ENCODE data around the gene SERINC5. TPM values are rescaled to one million over a fixed set of nuclear protein-coding genes. Genes with fewer than 3 reads are reported as not detected.

SERINC5 gene
- polyA plus RNA-seq, 1 of the 3 experiments (the other 2 are of a cell fraction) = 4.5 TPM

DNA sequence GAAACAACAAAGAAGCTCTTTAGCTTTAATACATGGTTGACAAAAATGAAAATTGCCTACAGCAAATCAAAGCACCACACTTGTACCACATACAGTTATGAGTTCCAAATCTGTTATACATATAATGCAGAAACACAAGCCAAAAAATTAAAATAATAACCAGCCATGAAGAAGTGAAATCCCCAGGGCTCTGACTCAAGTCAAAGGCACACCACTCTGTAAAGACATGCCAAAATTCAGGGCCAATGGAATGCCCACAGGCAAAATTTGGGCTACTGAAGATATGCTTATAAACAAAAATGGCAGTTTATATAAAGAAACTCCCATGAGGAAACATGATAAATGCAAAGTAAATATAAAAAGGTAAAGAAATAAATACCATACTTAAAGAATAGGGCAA, 191.7 kb downstream of the SERINC5 start:
- no peak overlapping the region for H3K4me2 ChIP-seq
- no peaks in the 10 kb centered on the region for H3F3A ChIP-seq (replicated peaks; ENCODE audit: insufficient read depth)
- CTCF ChIA-PET = interaction anchor here (1.0 kb wide), 1 partner anchor 15 kb away, joined by 3 read pairs; no protein-coding TSS in a partner anchor

More for the DNA sequence above, 191.7 kb downstream of the SERINC5 start:
- Histone ChIP-seq H3K27ac (ENCODE audit: low read depth in 2 of 2, low read length in 1 of 2) (no peak overlapping the region), H3K9ac (no peak overlapping the region), H3K9me3 (no peaks in the 10 kb centered on the region), H3K36me3 (replicated peaks in 1 of 2; ENCODE audit: control insufficient read depth in 1 of 2, insufficient read depth in 2 of 2, low read length in 1 of 2) (no peaks in the 10 kb centered on the region), H3K79me2 (ENCODE audit: insufficient read depth) (no peaks in the 10 kb centered on the region), H3K4me1 (ENCODE audit: control insufficient read depth in 1 of 2, insufficient read depth in 2 of 2, low read depth in 1 of 2, low read length in 1 of 2) (peaks cover 0 to 3% of the 10 kb centered on the region in 2 experiments; a peak in 1 of 4 replicates), H4K20me1 (ENCODE audit: insufficient read depth) (no peaks in the 10 kb centered on the region), H2AFZ (ENCODE audit: low read depth) (no peak overlapping the region), H3K9me2 (no peaks in the 10 kb centered on the region), H3K27me3 (ENCODE audit: insufficient read depth) (no peaks in the 10 kb centered on the region), H3K4me3 (ENCODE audit: low read depth in 2 of 2, low read length in 1 of 2) (no peak overlapping the region)
- TF ChIP-seq, protein P1, sequence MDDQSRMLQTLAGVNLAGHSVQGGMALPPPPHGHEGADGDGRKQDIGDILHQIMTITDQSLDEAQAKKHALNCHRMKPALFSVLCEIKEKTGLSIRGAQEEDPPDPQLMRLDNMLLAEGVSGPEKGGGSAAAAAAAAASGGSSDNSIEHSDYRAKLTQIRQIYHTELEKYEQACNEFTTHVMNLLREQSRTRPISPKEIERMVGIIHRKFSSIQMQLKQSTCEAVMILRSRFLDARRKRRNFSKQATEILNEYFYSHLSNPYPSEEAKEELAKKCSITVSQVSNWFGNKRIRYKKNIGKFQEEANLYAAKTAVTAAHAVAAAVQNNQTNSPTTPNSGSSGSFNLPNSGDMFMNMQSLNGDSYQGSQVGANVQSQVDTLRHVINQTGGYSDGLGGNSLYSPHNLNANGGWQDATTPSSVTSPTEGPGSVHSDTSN (IDR thresholded peaks at IDR 0.05) = no peak
- TF ChIP-seq, protein P2, sequence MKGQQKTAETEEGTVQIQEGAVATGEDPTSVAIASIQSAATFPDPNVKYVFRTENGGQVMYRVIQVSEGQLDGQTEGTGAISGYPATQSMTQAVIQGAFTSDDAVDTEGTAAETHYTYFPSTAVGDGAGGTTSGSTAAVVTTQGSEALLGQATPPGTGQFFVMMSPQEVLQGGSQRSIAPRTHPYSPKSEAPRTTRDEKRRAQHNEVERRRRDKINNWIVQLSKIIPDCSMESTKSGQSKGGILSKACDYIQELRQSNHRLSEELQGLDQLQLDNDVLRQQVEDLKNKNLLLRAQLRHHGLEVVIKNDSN (IDR thresholded peaks at IDR 0.05; ENCODE audit: borderline replicate concordance, low read depth) = no peak
- TF ChIP-seq NRF1 (IDR thresholded peaks at IDR 0.05; ENCODE audit: low read depth, low read length) (no peak), FOSL2 (IDR thresholded peaks at IDR 0.05; ENCODE audit: borderline replicate concordance, low read depth) (no peak), MEF2A (IDR thresholded peaks at IDR 0.05; ENCODE audit: borderline replicate concordance, low read depth) (no peak), MXI1 (IDR thresholded peaks at IDR 0.05; ENCODE audit: low read depth, low read length) (no peak), RFX5 (IDR thresholded peaks at IDR 0.05; ENCODE audit: low read length) (no peak), EZH2phosphoT487 (IDR thresholded peaks at IDR 0.05; ENCODE audit: borderline replicate concordance, low read depth) (no peak), JUND (IDR thresholded peaks at IDR 0.05) (no peak), EP300 (IDR thresholded peaks at IDR 0.05; ENCODE audit: borderline replicate concordance in 1 of 2, low read depth in 1 of 2, low read length in 1 of 2) (no peak)
- TF ChIP-seq, protein P3, sequence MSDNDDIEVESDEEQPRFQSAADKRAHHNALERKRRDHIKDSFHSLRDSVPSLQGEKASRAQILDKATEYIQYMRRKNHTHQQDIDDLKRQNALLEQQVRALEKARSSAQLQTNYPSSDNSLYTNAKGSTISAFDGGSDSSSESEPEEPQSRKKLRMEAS (IDR thresholded peaks at IDR 0.05; ENCODE audit: low read depth) = no peak
- TF ChIP-seq, protein P4, sequence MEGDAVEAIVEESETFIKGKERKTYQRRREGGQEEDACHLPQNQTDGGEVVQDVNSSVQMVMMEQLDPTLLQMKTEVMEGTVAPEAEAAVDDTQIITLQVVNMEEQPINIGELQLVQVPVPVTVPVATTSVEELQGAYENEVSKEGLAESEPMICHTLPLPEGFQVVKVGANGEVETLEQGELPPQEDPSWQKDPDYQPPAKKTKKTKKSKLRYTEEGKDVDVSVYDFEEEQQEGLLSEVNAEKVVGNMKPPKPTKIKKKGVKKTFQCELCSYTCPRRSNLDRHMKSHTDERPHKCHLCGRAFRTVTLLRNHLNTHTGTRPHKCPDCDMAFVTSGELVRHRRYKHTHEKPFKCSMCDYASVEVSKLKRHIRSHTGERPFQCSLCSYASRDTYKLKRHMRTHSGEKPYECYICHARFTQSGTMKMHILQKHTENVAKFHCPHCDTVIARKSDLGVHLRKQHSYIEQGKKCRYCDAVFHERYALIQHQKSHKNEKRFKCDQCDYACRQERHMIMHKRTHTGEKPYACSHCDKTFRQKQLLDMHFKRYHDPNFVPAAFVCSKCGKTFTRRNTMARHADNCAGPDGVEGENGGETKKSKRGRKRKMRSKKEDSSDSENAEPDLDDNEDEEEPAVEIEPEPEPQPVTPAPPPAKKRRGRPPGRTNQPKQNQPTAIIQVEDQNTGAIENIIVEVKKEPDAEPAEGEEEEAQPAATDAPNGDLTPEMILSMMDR (IDR thresholded peaks at IDR 0.05) = no peak
- POLR2A ChIA-PET = no interaction called here
- DNase-seq = no peak

Other genes starting within 250 kb of the SERINC5 start
- gene THBS4, start 220.7 kb downstream of the SERINC5 start, polyA plus RNA-seq (2012; rRNA removed) = 0.58 and 1.1 TPM in 2 replicates
- not detected in 2 replicates for gene SPZ1, start 64.0 kb upstream of the SERINC5 start, polyA plus RNA-seq (2012; rRNA removed)
- gene ZFYVE16, start 152.0 kb upstream of the SERINC5 start, polyA plus RNA-seq (2012; rRNA removed) = 3.3 and 4.8 TPM in 2 replicates
- gene FAM151B, start 232.1 kb upstream of the SERINC5 start, polyA plus RNA-seq (2012; rRNA removed) = 1.2 and 1.5 TPM in 2 replicates